Measurements from ENCODE around the gene CSNK2A2.

DNA sequence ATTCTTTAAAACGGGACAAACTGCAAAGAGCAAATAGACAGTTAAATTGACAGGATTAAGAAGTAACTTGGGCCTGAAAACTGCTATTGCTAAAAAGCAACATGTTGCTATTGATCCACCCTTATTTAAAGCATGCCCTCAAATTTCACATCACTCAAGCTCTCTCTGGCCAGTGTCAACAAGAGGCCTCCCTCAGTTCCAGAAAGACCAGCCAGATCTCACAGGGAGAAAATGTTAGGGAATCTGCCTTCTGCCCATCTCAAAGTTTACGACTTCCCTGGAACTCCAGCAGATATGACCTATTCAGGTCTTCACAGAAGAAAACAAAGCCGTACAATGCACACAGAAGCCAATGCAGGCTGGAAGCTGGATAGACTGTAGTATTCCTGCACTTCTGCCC, 77.7 kb downstream of the CSNK2A2 start:
- TF ChIP-seq, protein P1, sequence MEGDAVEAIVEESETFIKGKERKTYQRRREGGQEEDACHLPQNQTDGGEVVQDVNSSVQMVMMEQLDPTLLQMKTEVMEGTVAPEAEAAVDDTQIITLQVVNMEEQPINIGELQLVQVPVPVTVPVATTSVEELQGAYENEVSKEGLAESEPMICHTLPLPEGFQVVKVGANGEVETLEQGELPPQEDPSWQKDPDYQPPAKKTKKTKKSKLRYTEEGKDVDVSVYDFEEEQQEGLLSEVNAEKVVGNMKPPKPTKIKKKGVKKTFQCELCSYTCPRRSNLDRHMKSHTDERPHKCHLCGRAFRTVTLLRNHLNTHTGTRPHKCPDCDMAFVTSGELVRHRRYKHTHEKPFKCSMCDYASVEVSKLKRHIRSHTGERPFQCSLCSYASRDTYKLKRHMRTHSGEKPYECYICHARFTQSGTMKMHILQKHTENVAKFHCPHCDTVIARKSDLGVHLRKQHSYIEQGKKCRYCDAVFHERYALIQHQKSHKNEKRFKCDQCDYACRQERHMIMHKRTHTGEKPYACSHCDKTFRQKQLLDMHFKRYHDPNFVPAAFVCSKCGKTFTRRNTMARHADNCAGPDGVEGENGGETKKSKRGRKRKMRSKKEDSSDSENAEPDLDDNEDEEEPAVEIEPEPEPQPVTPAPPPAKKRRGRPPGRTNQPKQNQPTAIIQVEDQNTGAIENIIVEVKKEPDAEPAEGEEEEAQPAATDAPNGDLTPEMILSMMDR (IDR thresholded peaks at IDR 0.05) = no peak
- TF ChIP-seq EZH2 (IDR thresholded peaks at IDR 0.05) (no peak), EZH2phosphoT487 (IDR thresholded peaks at IDR 0.05) (no peak)
